Activated CD4-positive, alpha-beta T cell treated with anti-CD3 and anti-CD28 coated beads, Interleukin-2, amount 50 U/mL, for 48 hours (primary cell): ENCODE data around the gene LRMDA.

Experiments used
- DNase-seq, 2 experiments: peaks; one replicate each; pipeline ENCODE4 v3.0.0-alpha.2; 2020

Gene LRMDA

DNA sequence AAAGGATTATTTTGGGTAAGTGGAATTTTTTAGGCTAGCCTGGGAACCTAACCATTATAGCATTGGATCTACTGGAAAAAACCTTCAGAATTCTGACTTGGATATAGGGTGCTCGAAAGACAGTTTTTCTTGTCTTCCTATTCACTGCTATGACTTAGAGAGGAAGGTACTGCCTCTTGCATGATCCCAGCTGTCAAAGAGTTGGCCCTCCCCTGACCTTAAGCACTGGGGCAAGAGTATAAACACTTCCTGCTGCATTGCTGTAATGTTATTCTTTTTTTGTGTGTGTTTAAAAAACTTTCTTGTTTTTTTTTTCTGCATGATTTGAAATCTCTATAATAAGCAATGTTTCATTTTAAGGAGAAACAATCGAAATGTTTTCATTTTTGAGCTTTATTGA, 113.0 kb downstream of the LRMDA start:
- DNase-seq, result no peak

DNA sequence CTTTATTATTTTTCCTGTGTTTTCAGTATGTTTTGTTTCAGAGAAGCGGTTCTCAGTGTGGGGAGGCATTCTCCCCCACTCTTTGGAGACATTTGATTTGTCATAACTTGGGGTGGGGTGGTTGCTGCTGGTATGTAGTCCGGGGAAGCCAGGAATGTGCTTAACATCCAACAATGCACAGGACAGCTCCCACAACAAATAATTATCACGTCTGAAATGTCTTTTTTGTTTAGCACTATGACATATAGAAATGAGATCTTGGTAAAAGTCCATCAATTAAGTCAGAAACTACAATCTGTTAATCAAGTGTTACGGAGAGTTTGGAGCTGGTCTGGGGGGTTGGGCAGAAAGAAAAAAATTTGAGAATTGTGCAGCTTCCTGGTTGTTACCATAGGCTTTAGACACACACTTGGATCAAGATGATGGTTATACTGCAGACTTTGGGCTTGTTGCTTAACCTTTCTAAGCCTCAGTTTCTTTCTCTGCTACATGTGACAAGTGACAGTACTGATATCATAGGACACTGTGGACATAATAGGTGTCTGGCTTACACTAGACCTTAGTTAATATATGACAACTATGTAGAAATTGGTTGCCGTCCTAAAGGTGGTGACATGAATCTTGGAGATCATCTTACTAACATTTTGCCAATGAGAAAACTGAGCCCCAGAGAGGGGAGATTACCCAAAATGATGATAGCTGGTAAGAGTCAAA, 113.7 kb downstream of the LRMDA start:
- no peak for DNase-seq

DNA sequence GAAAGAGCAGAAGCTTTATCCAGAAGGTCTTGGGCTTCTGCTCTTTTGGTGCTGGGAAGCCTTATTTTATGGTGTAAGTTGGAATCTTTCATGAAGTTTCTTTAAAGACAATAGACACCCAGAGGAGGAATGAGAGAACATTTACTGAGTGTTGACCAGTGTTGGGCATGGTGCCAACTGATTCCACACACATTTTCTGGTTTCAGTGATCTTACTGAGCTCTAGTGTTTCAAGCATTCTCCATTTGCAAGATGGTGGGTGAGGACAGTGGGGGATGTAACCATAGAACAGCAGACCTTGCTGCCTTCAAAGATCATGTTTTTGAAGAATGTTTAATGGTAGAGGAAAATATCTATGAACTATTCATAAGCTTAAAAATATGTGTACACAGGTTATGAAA, 114.6 kb downstream of the LRMDA start:
- DNase-seq, result no peak

DNA sequence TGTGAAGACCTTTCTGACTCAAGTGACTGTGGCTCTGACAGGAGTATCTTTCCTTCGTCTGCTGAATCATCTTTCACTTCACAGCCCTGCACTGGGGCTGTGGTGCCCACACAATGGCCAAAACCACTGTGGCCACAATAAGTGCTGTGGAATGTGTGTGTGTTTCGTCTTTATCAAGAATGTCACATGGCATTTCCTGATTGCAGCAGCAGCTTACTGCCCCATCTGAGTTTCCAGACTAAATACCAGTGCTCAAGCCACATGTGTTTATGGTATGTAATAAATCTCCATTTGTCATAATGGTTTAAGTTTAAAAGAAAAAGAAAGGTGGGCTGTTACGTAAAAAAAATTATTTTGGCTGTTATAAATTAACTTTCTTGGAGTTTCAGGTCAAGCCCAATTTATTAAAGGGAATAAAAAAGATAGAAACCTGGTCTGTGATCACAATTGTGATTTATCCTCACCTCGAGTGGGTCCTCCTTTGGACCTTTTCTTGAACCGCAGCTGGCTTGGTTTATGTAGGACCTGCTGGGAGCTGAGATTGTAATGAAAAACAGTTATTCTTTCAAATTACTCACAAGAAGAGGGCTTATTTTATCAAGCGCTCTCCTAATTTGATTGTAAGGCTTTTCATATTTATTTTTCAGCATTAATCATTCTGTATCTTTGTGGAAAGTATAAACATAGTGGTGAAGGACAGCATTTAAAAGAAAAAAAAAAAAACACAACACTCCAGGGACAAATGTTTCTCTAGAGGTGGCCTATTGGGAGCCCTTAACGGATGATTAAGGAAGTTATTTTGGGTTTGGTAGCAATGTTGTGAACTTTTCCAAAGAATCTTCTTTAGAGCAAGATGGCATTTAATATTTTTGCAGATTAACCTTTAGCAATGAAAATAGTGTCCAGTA, 116.2 kb downstream of the LRMDA start:
- DNase-seq, result no peak

DNA sequence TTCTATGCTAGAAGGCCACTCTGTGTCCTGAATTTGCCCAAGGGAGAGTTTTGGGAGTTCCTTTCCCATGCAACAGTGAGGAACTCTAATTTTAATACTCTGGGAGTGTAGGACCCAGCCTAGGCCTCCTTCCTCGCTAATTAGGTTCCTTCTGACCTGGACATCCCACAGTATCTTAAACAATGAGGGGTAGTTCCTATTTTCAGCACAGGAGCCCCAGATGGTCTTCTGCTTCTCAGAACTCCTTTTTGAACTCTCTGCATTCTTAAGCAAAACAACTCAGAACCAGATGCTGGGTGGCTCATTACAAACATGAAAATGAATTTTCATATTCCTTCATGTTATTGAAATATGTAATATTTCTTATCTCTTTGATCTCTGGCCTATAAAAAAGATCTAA, 116.9 kb downstream of the LRMDA start:
- no peak for DNase-seq

DNA sequence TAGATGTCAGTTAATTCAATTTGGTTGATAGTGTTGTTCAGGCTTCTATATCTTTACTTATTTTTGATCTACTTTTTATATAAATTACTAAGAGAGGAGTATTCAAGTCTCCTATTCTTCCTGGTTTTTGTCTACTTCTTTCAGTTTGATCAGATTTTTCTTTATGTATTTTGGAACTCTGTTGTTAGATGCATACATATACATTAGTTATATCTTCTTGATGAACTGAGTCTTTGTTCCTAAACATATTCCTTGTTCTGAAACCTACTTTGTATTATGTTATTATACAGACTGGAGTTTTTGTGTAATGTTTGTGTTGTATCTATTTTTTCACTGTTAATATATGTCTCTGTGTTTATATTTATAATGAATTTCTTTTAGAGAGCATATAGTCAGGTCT, 118.8 kb downstream of the LRMDA start:
- DNase-seq, result no peak

DNA sequence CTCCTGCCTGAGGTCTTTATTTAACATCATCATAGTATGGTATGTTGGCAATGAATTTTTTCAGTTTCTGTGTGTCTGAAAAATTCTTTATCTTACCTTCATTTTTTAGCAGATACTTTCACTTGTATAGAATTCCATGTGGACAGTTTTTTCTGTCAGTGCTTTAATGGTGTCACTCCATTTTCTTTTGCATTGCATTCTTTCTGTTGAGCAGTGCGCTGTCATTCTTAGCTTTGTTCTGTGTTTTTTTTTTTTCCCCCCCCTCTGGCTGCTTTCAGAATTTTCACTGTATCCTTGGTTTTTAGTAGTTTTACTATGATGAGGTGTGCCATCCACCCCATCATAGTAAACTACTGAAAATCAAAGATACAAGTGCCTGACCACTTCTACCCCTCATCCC, 120.7 kb downstream of the LRMDA start:
- no peak for DNase-seq

DNA sequence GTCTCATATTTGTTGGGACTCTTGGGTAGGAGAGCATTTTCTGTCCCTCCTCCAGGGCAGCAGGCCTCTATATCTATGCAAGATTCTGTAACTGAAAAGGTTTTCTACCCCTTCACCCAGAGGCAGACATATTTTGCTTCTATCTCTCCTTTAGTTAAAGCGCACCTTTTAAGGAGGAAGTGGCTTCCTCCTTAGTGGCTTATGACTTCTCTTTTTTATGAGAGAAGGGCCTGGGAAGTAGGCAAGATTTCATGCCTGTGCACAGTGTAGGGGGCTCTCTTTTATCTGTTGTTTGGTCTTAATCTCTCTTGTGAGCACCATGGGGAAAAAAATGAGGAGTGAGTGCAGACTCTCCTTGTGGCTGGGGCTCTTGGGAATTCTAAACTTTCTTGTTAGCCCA, 122.1 kb downstream of the LRMDA start:
- DNase-seq, result no peak

DNA sequence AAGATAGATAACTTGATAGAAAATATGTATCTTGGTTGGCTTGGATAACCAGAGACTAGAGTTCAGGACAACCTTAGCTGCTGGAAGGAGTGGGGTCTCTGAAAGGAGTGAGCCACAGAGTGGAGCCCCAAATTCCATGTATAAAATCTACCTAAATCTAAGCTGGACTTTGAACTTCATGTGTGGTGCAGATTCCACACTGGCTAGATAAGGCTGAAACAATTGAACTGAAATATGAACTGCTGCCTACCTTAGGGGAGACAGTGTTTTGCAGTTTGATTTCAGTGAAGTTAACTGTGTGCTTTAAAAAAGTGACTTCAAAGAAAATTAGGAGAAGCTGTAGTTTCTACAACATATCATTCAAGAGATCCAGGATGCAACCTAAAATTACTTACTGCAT, 123.9 kb downstream of the LRMDA start:
- DNase-seq, result no peak

DNA sequence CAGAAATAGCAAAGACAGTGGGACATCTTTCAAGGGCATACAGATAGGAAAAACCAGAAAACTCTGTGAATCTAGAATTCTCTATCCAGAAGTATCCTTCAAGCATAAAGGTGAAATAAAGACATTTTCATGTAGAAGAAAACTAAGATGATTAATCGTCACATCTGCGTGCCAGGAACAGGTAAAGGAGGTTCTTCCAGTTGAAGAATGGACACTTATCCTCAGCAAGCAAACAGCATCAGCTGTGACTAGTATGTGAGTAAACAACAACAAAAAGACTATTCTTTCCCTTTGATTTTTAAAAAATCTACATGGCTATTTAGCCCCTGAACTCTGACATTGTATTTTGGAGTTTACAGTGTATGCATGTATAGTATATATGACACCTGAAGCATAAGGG, 124.9 kb downstream of the LRMDA start:
- DNase-seq, result no peak

DNA sequence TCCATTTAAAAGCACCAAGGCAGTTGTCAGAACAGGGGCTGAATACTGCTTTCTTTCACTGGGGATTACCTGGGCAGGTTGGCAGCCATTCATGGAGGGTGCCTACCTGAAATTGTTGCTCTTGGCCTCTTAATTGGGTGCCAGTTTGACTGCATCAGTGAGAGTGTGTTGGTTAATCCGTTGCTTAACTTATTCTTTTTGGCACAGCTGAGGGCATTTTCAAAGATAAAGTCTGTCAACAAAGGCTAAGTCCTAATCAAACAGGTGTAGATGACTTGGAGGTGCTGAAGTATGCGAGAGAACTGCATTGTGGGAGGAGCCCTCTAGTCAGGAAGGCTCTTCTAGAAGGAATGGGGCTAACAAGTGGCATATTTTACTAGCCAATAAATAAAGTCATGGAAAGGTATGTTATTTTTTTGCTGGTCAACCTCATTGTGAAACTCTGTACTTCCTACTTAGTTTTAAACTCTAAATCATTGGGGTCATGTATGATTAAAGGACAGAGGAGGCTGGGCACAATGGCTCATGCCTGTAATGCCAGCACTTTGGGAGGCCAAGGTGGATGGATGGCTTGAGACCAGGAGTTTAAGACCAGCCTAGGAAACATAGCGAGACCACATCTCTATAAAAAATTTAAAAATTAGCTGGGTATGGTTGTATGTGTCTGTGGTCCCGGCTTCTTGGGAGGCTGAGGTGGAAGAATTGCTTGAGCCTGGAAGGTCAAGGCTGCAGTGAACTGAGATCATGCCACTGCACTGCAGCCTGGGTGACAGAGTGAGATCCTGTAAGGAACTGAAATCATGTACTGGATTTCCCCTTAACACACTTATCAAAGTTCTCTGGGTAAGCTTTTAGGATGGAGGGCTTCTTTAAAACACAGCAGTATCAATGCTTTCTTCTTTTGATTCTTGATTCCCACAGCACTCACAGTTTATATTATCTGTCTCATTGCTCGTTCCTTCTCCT, 134.1 kb downstream of the LRMDA start:
- no peak for DNase-seq

DNA sequence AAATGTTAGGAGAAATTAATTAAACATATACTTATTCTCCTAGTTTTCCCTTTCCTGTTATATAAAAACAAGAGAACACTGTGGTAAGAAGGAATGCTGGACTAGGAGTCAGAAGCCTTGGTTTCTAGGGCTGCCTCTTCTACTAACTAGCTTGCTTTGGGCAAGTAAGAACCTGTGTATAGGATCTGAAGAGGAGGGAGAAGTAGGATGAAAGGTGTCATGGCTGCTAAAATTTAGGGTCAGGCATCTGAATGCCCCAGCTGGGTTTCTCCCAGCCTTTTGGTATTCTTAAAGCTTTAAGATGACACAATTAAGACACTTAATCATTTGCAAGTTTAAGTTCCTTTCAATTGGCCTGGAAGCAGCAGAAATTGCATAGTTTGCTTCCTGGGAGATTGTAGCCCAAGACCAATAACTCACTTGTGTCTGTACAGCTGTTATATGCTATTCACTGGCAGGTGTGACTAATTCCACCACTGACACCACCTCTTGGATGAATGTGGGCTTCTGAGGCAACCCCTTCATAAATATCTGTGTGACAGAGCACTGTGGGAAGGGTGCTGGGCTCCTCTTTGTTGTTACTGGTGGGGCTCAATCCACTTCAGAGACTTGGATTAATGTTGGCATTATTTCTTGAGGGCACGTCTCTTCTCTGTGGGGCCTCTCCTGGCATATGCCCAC, 137.2 kb downstream of the LRMDA start:
- DNase-seq, result no peak

DNA sequence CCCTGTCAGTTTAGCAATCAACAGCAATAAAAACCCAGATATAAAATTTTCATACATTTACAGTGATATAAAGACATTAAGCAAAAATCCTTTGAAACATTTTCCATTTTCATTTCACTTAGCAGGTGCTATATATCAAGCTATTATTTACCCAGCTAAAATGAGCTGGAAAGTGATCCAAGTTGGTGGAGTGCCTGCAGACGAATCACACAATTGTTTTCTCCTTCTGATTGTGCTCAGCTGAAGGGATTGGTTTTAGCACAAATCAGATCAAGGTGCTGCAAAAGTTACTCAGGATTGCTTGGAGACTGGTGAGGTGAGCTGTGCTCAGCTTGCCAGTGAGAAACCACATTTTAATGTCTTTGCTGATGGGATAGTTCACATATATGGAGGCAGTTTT, 138.1 kb downstream of the LRMDA start:
- no peak for DNase-seq

DNA sequence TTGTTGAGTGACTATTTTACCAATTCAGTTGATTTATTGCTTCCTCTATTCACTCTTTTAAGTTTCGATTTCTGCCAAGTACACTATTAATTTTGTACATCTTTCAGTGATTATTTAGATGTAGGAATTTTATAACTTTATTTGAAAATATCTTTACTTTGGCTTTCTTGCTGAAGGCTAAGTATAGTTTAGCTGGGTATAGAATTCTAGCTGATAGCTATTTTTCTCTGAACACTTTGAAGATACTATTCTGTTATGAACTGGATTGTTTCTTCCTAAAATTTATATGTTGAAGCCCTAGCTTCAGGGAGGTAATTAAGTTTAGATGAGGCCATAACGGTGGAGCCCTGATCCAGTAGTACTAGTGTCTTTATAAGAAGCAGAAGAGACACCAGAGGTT, 141.1 kb downstream of the LRMDA start:
- DNase-seq, result no peak

DNA sequence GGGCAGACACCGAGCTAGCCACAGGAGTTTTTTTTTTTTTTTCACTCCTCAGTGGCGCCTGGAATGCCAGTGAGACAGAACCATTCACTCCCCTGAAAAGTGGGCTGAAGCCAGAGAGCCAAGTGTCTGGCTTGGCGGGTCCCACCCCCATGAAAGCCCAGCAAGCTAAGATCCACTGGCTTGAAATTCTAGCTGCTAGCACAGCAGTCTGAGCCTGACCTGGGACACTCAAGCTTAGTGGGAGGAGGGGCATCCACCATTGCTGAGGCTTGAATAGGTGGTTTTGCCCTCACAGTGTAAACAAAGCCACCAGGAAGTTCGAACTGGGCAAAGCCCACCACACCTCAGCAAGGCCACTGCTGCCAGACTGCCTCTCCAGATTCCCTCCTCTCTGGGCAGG, 144.5 kb downstream of the LRMDA start:
- no peak for DNase-seq

DNA sequence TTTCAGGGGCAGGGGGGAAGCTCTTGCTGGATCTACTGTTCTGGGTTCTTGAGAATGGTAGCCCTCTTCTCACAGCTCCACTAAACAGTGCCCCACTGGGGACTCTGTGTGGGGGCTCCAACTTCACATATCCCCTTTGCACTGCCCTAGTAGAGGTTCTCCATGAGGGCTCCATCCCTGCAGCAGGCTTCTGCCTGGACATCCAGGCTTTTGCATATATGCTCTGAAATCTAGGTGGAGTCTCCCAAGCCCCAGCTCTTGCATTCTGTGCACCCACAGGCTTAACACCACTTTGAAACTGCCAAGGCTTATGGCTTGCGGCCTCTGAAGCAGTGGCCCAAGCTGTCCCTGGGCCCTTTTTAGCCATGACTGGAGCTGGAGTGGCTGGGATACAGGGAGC, 150.7 kb downstream of the LRMDA start:
- DNase-seq, result no peak

DNA sequence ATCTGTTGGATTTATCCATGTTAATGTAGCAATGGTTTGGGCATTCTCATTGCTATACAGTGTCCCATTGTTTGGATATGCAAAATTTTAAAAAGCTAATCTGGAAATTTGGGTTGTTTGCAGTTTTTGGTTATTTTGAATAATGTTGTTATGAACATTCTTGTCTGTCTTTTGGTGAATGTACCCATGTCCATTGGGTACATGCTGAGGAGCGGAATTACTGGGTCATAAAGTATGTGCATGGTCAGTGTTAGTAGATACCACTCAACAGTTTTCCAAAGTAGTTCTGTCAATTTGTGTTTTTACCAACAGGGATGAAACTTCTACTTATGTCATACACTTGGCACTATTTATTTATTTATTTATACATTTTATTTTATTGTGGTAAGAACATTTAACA, 153.9 kb downstream of the LRMDA start:
- DNase-seq, result no peak

DNA sequence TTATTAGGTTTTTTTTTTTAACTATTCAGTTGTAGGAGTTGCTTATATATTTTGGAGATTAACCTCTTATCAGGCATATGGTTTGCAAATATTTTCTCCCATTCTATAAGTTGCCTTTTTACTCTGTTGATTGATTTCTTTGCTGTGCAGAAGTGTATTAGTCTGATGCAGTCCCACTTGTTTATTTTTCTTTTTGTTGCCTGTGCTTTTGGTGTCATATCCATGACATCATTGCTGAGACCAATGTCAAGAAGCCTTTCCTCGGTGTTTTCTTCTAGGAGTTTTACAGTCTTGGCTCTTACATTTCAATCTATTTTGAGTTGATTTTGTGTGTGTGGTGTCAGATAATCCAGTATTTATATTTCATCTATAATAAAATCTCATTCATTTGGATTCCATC, 155.4 kb downstream of the LRMDA start:
- DNase-seq, result no peak

DNA sequence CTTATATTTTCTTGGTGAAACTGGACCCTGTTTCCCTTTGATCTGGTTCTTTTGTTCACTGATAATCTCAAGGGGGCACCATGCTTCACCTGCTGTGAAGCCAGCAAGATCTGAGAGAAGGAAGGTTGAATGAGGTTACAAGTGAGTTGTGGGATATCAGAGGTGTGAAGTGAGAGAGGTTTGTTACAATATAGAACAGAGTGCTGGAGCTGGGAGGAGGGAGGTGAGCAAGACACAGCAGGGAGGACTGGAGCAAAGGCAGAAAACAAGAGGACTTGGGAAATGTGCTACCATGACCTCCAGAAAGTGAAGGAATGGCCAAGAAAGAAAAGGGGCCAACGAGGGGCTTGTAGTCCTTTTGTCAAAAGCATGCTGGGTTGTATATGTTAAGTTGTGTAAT, 156.6 kb downstream of the LRMDA start:
- DNase-seq, result no peak

DNA sequence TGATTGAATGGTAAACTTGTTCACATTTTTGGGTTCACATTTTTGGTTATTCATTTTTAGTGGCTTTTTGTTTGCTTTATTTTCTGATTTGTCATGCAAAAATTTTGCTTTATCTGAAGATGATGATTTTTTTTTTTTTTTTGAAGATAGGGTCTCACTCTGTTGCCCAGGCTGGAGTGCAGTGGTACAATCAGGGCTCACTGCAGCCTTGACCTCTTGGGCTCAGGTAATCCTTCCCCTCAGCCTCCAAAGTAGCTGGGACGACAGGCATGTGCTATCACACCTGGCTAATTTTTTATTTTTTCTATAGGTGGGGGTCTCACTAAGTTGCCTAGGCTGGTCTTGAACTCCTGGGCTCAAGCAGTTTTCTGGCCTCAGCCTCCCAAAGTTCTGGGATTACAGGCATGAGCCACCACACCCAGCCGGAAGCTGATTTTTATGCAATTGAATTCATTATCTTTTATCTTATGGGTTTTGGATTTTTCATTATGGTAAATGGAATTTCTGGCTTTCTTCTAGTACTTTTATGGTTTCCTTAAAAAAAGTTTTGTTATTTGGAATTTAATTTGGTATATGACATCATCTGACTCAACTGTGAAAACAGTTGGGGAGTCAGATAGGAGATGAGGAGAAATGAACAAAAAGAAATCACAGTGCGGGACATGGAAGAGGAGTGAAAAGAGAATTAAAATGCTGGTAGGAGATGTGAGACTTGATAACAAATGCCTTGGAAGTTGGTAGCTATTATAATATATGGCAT, 158.7 kb downstream of the LRMDA start:
- no peak for DNase-seq

DNA sequence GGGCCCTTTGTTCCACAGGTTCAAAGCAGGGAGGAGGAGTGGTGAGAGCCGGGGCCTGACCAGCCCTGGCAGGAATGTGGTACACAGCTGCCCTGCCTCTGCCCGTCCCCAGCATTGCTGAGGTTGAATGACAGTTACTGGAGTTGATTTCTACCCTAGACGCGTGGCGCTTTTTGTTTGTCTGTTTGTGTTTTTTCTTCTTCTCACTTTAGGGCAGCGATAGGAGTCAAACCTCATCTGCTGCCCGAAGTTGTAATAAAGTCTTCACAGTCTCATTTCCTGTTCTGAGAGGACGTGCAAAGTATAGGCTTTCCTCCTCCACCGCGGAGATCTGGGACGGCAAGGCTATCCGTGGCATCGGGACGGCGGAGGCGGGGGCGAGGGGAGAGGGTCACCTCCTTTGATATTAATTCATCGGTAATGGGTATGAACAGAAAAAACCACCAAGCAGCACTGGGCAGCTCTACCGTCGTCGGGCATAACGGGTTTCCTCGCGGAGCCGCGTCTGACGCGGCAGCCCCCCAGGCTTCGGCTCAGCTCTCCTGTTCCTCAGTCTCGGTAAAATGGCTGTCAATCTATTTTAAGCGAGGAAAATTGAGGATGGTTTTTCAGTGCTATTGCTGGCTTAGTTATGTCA, 160.8 kb downstream of the LRMDA start:
- DNase-seq, result no peak
